OCI-LY1 (cell line): ENCODE results near the gene LENEP.

Experiments used
- H2AFZ ChIP-seq: fragments of 200-600 bp; sonication (generic), shearing (Covaris generic); 2 replicates; pipeline ENCODE4 v1.6.0; 2014; ENCODE audit warnings: antibody characterized with exemption, mild to moderate bottlenecking, low read length
- H3F3A ChIP-seq: fragments of 200-600 bp; sonication (generic), shearing (Covaris generic); 2 replicates; pipeline ENCODE4 v1.6.0; 2014; ENCODE audit warnings: mild to moderate bottlenecking, antibody characterized with exemption, low read length, moderate library complexity; ENCODE audit not compliant: insufficient read depth
- H3K27ac ChIP-seq: fragments of 200-600 bp; sonication (generic); 2 replicates; pipeline ENCODE4 v1.5.1; 2014; ENCODE audit warnings: low read length, mixed run types, mild to moderate bottlenecking, low read depth; ENCODE audit not compliant: poor library complexity, severe bottlenecking
- H3K27me3 ChIP-seq: fragments of 200-600 bp; sonication (generic); 2 replicates; pipeline ENCODE4 v1.6.0; 2014; ENCODE audit warnings: antibody characterized with exemption, mild to moderate bottlenecking, low read length, moderate library complexity; ENCODE audit not compliant: insufficient read depth
- H3K36me3 ChIP-seq: fragments of 200-600 bp; sonication (generic); 2 replicates; pipeline ENCODE4 v1.6.1; 2014; ENCODE audit warnings: mild to moderate bottlenecking, antibody characterized with exemption, low read length, moderate library complexity, mixed read lengths; ENCODE audit not compliant: insufficient read depth
- H3K4me1 ChIP-seq: fragments of 200-600 bp; sonication (generic); 2 replicates; pipeline ENCODE4 v1.5.1; 2014; ENCODE audit warnings: mild to moderate bottlenecking, low read length, moderate library complexity; ENCODE audit not compliant: insufficient read depth, severe bottlenecking
- H3K4me2 ChIP-seq: fragments of 200-600 bp; sonication (generic), shearing (Covaris generic); 2 replicates; pipeline ENCODE4 v1.6.1; 2014; ENCODE audit warnings: low read length
- H3K4me3 ChIP-seq: fragments of 200-600 bp; sonication (generic); 2 replicates; pipeline ENCODE4 v1.5.1; 2014; ENCODE audit warnings: low read length, low read depth, mild to moderate bottlenecking, mixed read lengths; ENCODE audit not compliant: poor library complexity, severe bottlenecking
- H3K79me2 ChIP-seq: fragments of 200-600 bp; shearing (Covaris generic); 2 replicates; pipeline ENCODE4 v1.6.1; 2016; ENCODE audit warnings: mixed run types, low read length, mixed read lengths; ENCODE audit not compliant: insufficient read depth
- H3K9ac ChIP-seq: fragments of 200-600 bp; sonication (generic), shearing (Covaris generic); 2 replicates; pipeline ENCODE4 v1.6.1; 2014; ENCODE audit warnings: mild to moderate bottlenecking, low read length, mixed read lengths
- H3K9me2 ChIP-seq: fragments of 200-600 bp; sonication (generic), shearing (Covaris generic); 2 replicates; pipeline ENCODE4 v1.6.1; 2014; ENCODE audit warnings: low read depth, mild to moderate bottlenecking, low read length, mixed read lengths
- H3K9me3 ChIP-seq: fragments of 200-600 bp; shearing (Covaris generic); 2 replicates; pipeline ENCODE4 v1.6.1; 2014; ENCODE audit warnings: low read length, mixed read lengths
- H4K20me1 ChIP-seq: fragments of 200-600 bp; sonication (generic), shearing (Covaris generic); 2 replicates; pipeline ENCODE4 v1.6.0; 2016; ENCODE audit warnings: mild to moderate bottlenecking, low read length; ENCODE audit not compliant: insufficient read depth
- CTCF ChIP-seq: fragments of 200-600 bp; sonication (generic), shearing (Covaris generic); IDR thresholded peaks from 2 replicates; pipeline ENCODE4 v1.5.1; 2017; ENCODE audit warnings: mild to moderate bottlenecking, antibody characterized with exemption, low read length, moderate library complexity, mixed read lengths
- EZH2 ChIP-seq: fragments of 200-600 bp; sonication (generic), shearing (Covaris generic); IDR thresholded peaks from 2 replicates; pipeline ENCODE4 v1.8.0; 2017; ENCODE audit warnings: borderline replicate concordance, mixed run types, mild to moderate bottlenecking, antibody characterized with exemption, low read length, moderate library complexity, mixed read lengths

Gene LENEP

GRCh38 chr1:155018617-155019348, 25.4 kb downstream of the LENEP start:
- Histone ChIP-seq H3K9ac (no peak overlapping the region), H3K27me3 (no peaks in the 10 kb centered on the region), H3K4me1 (peaks cover 20% of the 10 kb centered on the region), H3K79me2 (no peaks in the 10 kb centered on the region), H3K9me3 (no peaks in the 10 kb centered on the region), H3K36me3 (peaks cover 4% of the 10 kb centered on the region), H3K9me2 (no peaks in the 10 kb centered on the region), H2AFZ (no peak overlapping the region), H4K20me1 (no peaks in the 10 kb centered on the region), H3K27ac (no peak overlapping the region), H3K4me3 (no peak overlapping the region), H3F3A (no peaks in the 10 kb centered on the region), H3K4me2 (no peak overlapping the region)
- no peak for TF ChIP-seq CTCF
- no peak for TF ChIP-seq EZH2

- no peaks in the 10 kb centered on the region for H3F3A ChIP-seq
- H3K9me3 ChIP-seq, result no peaks in the 10 kb centered on the region
- no peak overlapping the region for H3K4me3 ChIP-seq
- peaks cover 20% of the 10 kb centered on the region for H3K4me1 ChIP-seq
- no peak overlapping the region for H2AFZ ChIP-seq
- no peak overlapping the region for H3K4me2 ChIP-seq
- H4K20me1 ChIP-seq, result no peaks in the 10 kb centered on the region
- no peaks in the 10 kb centered on the region for H3K79me2 ChIP-seq
- 0 out of 2 replicates have a peak, but pooled peaks cover 3% of the 10 kb centered on the region for H3K27me3 ChIP-seq
- no peak overlapping the region for H3K9ac ChIP-seq
- no peak overlapping the region for H3K27ac ChIP-seq
- H3K36me3 ChIP-seq, result peaks cover 4% of the 10 kb centered on the region
- H3K9me2 ChIP-seq, result no peaks in the 10 kb centered on the region
- TF ChIP-seq CTCF (no peak), EZH2 (no peak)
Measured at GRCh38 chr1:155019377-155020245, 26.2 kb downstream of the LENEP start.

DNA sequence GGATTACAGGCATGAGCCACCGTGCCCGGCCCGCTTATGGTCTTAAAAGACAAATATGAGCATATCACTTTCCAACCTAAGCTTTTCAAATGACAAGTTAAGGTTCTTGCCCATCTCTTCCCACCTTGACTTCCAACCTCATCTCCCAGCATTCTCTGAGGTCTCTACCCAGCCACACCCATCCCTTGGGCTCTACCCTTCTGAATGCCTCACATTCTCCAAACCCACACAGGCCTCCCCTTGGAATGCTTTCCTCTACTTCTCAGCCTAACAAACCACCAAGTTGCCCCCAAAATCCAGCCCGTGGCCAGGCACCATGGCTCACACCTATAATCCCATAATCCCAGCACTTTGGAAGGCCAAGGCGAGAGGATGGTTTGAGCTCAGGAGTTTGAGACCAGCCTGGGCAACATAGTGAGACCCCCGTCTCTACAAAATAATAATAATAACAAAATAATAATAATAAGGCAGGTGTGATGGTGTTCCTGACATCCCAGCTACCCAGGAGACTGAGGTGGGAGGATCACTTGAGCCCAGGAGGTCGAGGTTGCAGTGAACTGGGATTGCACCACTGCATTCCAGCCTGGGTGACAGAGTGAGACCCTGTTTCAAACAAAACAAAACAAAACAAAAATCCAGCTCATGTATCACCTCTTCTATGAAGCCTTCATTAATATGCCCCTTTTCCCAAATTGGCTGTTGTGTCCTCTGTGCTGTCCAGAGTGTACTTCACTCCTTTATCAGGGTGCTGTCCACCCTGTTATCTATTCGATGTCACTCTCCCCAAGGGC, 28.9 kb downstream of the LENEP start:
- H3K9me3 ChIP-seq, result no peaks in the 10 kb centered on the region
- H3K4me3 ChIP-seq, result no peak overlapping the region
- no peaks in the 10 kb centered on the region for H3K9me2 ChIP-seq
- TF ChIP-seq EZH2 (no peak), CTCF (no peak)
- H2AFZ ChIP-seq, result no peak overlapping the region
- H3F3A ChIP-seq, result no peaks in the 10 kb centered on the region
- 0 out of 2 replicates have a peak, but pooled peaks cover 3% of the 10 kb centered on the region for H3K27me3 ChIP-seq
- H3K4me2 ChIP-seq, result no peak overlapping the region
- H3K79me2 ChIP-seq, result no peaks in the 10 kb centered on the region
- H3K4me1 ChIP-seq, result peaks cover 8% of the 10 kb centered on the region
- H3K27ac ChIP-seq, result no peak overlapping the region
- H3K9ac ChIP-seq, result no peak overlapping the region
- no peaks in the 10 kb centered on the region for H3K36me3 ChIP-seq
- H4K20me1 ChIP-seq, result no peaks in the 10 kb centered on the region
